HepG2 (cell line): ENCODE results near the gene PPP1R13L. TPM values are rescaled to one million over a fixed set of nuclear protein-coding genes. Genes with fewer than 3 reads are reported as not detected.

Experiments used
- ATAC-seq: fragments of 200-7000 bp; cut with Tn5 transposase; 3 replicates; pipeline ENCODE4 v1.9.1; 2020; ENCODE audit warnings: mild to moderate bottlenecking, moderate library complexity
- BruUV-seq: library from RNA; stranded (reverse); fragments of 400-500 nt; replicated peaks from 2 replicates; lab custom pipeline; 2021; lab: Mats Ljungman, UMichigan
- CTCF ChIA-PET: fragments of 300-600 bp; formaldehyde crosslinking; extraction: SDS; loops from one replicate; lab custom pipeline; 2021; ENCODE audit warnings: low total read pairs, inconsistent platforms, low intra/inter-chr PET ratio; lab: Yijun Ruan, JAX
- POLR2A ChIA-PET: fragments of 350-600 bp; sonication (Branson Sonifier 250); formaldehyde crosslinking; loops from one replicate; lab custom pipeline; 2020; ENCODE audit warnings: antibody characterized with exemption, inconsistent platforms; lab: Yijun Ruan, JAX
- DNase-seq: peaks from one replicate; pipeline ENCODE4 v3.0.0-alpha.2; 2015; ENCODE audit warnings: low spot score
- FAIRE-seq: peaks from 3 replicates; lab custom pipeline; 2011; peaks lifted over from hg19 to GRCh38; lab: Jason Lieb, UNC
- H2AFZ ChIP-seq: one replicate; pipeline ENCODE4 v1.6.1; 2011; ENCODE audit warnings: low read length, inconsistent platforms
- H3K27ac ChIP-seq: fragments of 300-600 bp; 3 replicates; pipeline ENCODE4 v1.8.0; 2011; ENCODE audit warnings: mixed run types, mild to moderate bottlenecking, mixed read lengths, low read length, inconsistent platforms; ENCODE audit not compliant: insufficient read depth; ENCODE audit errors: extremely low read length
- H3K27me3 ChIP-seq, 2 experiments: fragments of 200-600 bp in 1 of 2; 2 replicates in 1 of 2; 3 replicates in 1 of 2; pipeline versions ENCODE4 v1.6.0 to v1.8.0; 2011; ENCODE audit warnings: low read length in 2 of 2, mild to moderate bottlenecking in 2 of 2, moderate library complexity in 2 of 2, inconsistent platforms in 1 of 2; ENCODE audit not compliant: insufficient read depth in 2 of 2, control insufficient read depth in 1 of 2
- H3K36me3 ChIP-seq, 2 experiments: fragments of 200-600 bp in 1 of 2; replicated peaks in 1 of 2; 2 replicates in 1 of 2; 3 replicates in 1 of 2; pipeline versions ENCODE4 v1.5.1 to v1.8.0; 2011; ENCODE audit warnings: low read length in 2 of 2, inconsistent platforms in 1 of 2; ENCODE audit not compliant: insufficient read depth in 2 of 2, control insufficient read depth in 1 of 2
- H3K4me1 ChIP-seq: 2 replicates; pipeline ENCODE4 v1.5.1; 2012; ENCODE audit warnings: low read length, inconsistent platforms; ENCODE audit not compliant: insufficient read depth
- H3K4me2 ChIP-seq: 2 replicates; pipeline ENCODE4 v1.6.0; 2011; ENCODE audit warnings: low read depth, low read length, inconsistent platforms
- H3K4me3 ChIP-seq, 3 experiments: fragments of 200-600 bp in 1 of 3; sonication (generic), shearing (Covaris generic) in 1 of 3; replicated peaks in 1 of 3; 2 replicates each; pipeline ENCODE4 v1.5.1; 2011 to 2016; ENCODE audit warnings: low read length in 3 of 3, inconsistent platforms in 2 of 3, low read depth in 2 of 3, mild to moderate bottlenecking in 2 of 3, control low read depth in 1 of 3, mixed read lengths in 1 of 3; ENCODE audit not compliant: insufficient read depth in 1 of 3
- H3K79me2 ChIP-seq: one replicate; pipeline ENCODE4 v1.6.1; 2011; ENCODE audit warnings: low read length, inconsistent platforms; ENCODE audit not compliant: insufficient read depth
- H3K9ac ChIP-seq: 2 replicates; pipeline ENCODE4 v1.6.0; 2011; ENCODE audit warnings: mild to moderate bottlenecking, low read depth, low read length, inconsistent platforms; ENCODE audit not compliant: insufficient read depth
- H3K9me3 ChIP-seq: 2 replicates; pipeline ENCODE4 v1.5.1; 2012; ENCODE audit warnings: mild to moderate bottlenecking, low read length
- H4K20me1 ChIP-seq: 2 replicates; pipeline ENCODE4 v1.6.0; 2011; ENCODE audit warnings: inconsistent platforms, mild to moderate bottlenecking, low read length, moderate library complexity; ENCODE audit not compliant: insufficient read depth
- BORCS8-MEF2B ChIP-seq: sonication (generic); formaldehyde crosslinking; IDR thresholded peaks from 2 replicates; pipeline ENCODE4 v1.8.0; 2022; ENCODE audit warnings: mild to moderate bottlenecking, missing genetic modification reagents
- FOSL2 ChIP-seq: sonication (generic); formaldehyde crosslinking; IDR thresholded peaks from 2 replicates; pipeline ENCODE4 v1.4.0; 2020; ENCODE audit warnings: missing genetic modification reagents
- HOXA9 ChIP-seq: sonication (generic); formaldehyde crosslinking; IDR thresholded peaks from 2 replicates; pipeline ENCODE4 v1.8.1; 2022; ENCODE audit warnings: missing genetic modification reagents, mild to moderate bottlenecking, moderate library complexity, borderline replicate concordance
- NBN ChIP-seq: fragments of 450-650 bp; conservative IDR thresholded peaks from 2 replicates; pipeline ENCODE4 v1.6.1; 2017
- RNF2 ChIP-seq: fragments of 450-650 bp; conservative IDR thresholded peaks from 2 replicates; pipeline ENCODE4 v1.6.1; 2016; ENCODE audit warnings: low read depth
- SRY ChIP-seq: sonication (generic); formaldehyde crosslinking; IDR thresholded peaks from 2 replicates; pipeline ENCODE4 v1.8.0; 2022; ENCODE audit warnings: mild to moderate bottlenecking, missing genetic modification reagents
- ZNF225 ChIP-seq: sonication (generic); formaldehyde crosslinking; IDR thresholded peaks from 2 replicates; pipeline ENCODE4 v1.4.0; 2020; ENCODE audit warnings: mild to moderate bottlenecking, missing genetic modification reagents
- ZNF260 ChIP-seq: sonication (generic); formaldehyde crosslinking; IDR thresholded peaks from 2 replicates; pipeline ENCODE4 v1.4.0; 2020; ENCODE audit warnings: missing genetic modification reagents, low read depth, mild to moderate bottlenecking, borderline replicate concordance
- ZNF558 ChIP-seq: sonication (generic); formaldehyde crosslinking; IDR thresholded peaks from 2 replicates; pipeline ENCODE4 v1.9.0; 2022; ENCODE audit warnings: mild to moderate bottlenecking, missing genetic modification reagents, borderline replicate concordance
- ZNF713 ChIP-seq: sonication (generic); formaldehyde crosslinking; IDR thresholded peaks from 2 replicates; pipeline ENCODE4 v1.4.0; 2020; ENCODE audit warnings: mild to moderate bottlenecking, missing genetic modification reagents
- ZNF792 ChIP-seq: IDR thresholded peaks from 2 replicates; pipeline ENCODE4 v1.6.1; 2016
- ZNF83 ChIP-seq: sonication (generic); formaldehyde crosslinking; IDR thresholded peaks from 2 replicates; pipeline ENCODE4 v1.4.0; 2020; ENCODE audit warnings: missing genetic modification reagents, mild to moderate bottlenecking, borderline replicate concordance
- ZSCAN29 ChIP-seq: sonication (generic); formaldehyde crosslinking; conservative IDR thresholded peaks from 2 replicates; pipeline ENCODE4 v1.4.0; 2020; ENCODE audit warnings: mild to moderate bottlenecking, missing genetic modification reagents
- WGBS: methylation state at CpG from one replicate; pipeline ENCODE4 v1.1.6; 2017; ENCODE audit warnings: low lambda C conversion rate; 5-methylcytosine and 5-hydroxymethylcytosine counted together
- in situ Hi-C: cut with HindIII; loops from 2 replicates; pipeline ENCODE4 v1.10.0; 2017; ENCODE audit warnings: low pct_unique_long_range_greater_than_20kb; ENCODE audit not compliant: extremely low pct_ligation_motif_present
- intact Hi-C: fragments of 100-400 bp; cut with micrococcal nuclease; formaldehyde crosslinking; loops from one replicate; pipeline ENCODE4 v1.10.0; 2022; ENCODE audit not compliant: unreplicated experiment
- polyA plus RNA-seq, 8 experiments: library from polyadenylated mRNA; depleted of rRNA in 3 of 8; stranded (reverse) in 7 of 8; unstranded in 1 of 8; fragments of >200 nt; fragmentation: Illumina TruSeq in 4 of 8; extraction: Trizol in 4 of 8; gene quantifications; 2 replicates each; pipeline versions ENCODE4 v1.2.1 to v1.2.3, GENCODE V29; 2011 to 2016; ENCODE audit warnings: low read depth in 4 of 8, missing spikeins in 1 of 8, mixed read lengths in 1 of 8; ENCODE audit not compliant: insufficient read depth in 1 of 8
- total RNA-seq, 5 experiments: library from RNA; depleted of rRNA; stranded (reverse); fragments of >200 nt; fragmentation: Illumina TruSeq; extraction: Trizol; gene quantifications; 2 replicates each; pipeline ENCODE4 v1.2.3, GENCODE V29; 2016; ENCODE audit warnings: low read depth in 1 of 5
- TF ChIP-seq, protein P1 (sequence below): sonication (generic); formaldehyde crosslinking; IDR thresholded peaks from 2 replicates; pipeline ENCODE4 v1.4.0; 2020; ENCODE audit warnings: missing genetic modification reagents, mild to moderate bottlenecking, borderline replicate concordance
- TF ChIP-seq, protein P2 (sequence below), 2 experiments: fragments of 450-650 bp in 1 of 2; sonication (generic) in 1 of 2; formaldehyde crosslinking; IDR thresholded peaks; 2 replicates each; pipeline versions ENCODE4 v1.5.0 to v1.8.0; 2020 to 2022; ENCODE audit warnings: mild to moderate bottlenecking in 1 of 2, missing genetic modification reagents in 1 of 2
- TF ChIP-seq, protein P3 (sequence below): sonication (generic); formaldehyde crosslinking; IDR thresholded peaks from 2 replicates; pipeline ENCODE4 v1.4.0; 2020; ENCODE audit warnings: missing genetic modification reagents
- TF ChIP-seq, protein P4 (sequence below): sonication (generic); formaldehyde crosslinking; IDR thresholded peaks from 2 replicates; pipeline ENCODE4; 2020; ENCODE audit warnings: missing genetic modification reagents, mild to moderate bottlenecking, borderline replicate concordance

Gene PPP1R13L
- total and polyA plus RNA-seq, 2 of the 13 experiments (the other 11 are each of a cell fraction or from before 2014, with no cell fraction given), result 1.3 to 6.6 TPM

DNA sequence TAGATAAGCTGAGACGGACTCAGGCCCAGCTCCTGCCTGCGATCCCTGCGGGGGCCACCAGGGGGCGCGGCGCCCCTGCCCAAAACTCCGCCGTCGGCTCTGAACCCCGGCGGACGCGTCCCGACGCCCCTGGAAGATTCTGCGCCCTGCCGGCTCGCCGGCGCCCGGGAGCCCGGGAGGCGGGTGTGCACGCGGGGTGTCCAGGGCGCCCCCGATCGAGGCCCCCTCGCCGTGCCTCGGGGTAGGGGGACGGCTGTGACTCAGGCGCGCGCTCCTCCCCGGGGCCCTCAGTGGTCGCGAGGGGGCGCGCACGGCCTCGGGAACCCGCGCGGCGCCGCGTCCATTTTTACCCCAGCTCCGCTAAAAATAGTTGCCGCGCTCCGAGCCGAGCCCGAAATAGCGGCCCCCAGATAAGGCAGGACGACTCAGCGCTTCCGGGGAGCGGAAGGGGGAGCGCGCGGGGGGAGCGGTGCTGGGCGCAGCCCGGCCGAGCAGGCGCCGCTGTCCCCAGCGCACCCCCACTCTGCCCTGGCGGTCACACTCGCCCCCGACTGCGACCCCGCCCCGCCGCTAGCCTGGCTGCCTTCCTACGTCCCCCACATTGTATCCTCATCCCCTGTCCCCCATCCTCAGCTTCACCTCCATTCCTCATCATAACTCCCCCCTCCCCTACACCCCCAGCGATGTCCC, 34.8 kb upstream of the PPP1R13L start:
- DNase-seq (no peak), ATAC-seq (peak; percentile 35), FAIRE-seq (no peak)
- Histone ChIP-seq H3K4me3 (peak overlapping the region; percentile 68 to 84 (median 77); a peak in 5 of 6 replicates), H4K20me1 (no peaks in the 10 kb centered on the region), H3K27ac (peak overlapping the region; percentile 62), H3K9ac (peak overlapping the region; percentile 77), H3K36me3 (no peaks in the 10 kb centered on the region), H3K4me2 (peak overlapping the region; percentile 96), H3K79me2 (no peaks in the 10 kb centered on the region), H3K4me1 (peaks cover 52% of the 10 kb centered on the region), H2AFZ (no peak overlapping the region), H3K27me3 (no peaks in the 10 kb centered on the region), H3K9me3 (no peaks in the 10 kb centered on the region)
- WGBS, result 7% methylated on average over 17 of the region's 78 CpGs
- BruUV-seq, result no TSS peak
- intact Hi-C loops (loop anchor here (1.0 kb wide), 1 partner anchor 39 kb away; no protein-coding TSS in a partner anchor), in situ Hi-C loops (loop anchor here (5.0 kb wide), 1 partner anchor 38 kb away; no protein-coding TSS in a partner anchor)
- POLR2A ChIA-PET, result interaction anchor here (0.6 to 2.9 kb wide), 9 partner anchors 9 to 236 kb away, joined by 3 to 40 read pairs (median 5); partner anchors contain the start of gene FOSB
- CTCF ChIA-PET, result interaction anchor here (1.0 to 4.4 kb wide), 7 partner anchors 12 to 203 kb away, joined by 3 to 117 read pairs (median 5); no protein-coding TSS in a partner anchor
- no peak for TF ChIP-seq ZNF83 (CRISPR knock-in tag)
- TF ChIP-seq, protein P1, sequence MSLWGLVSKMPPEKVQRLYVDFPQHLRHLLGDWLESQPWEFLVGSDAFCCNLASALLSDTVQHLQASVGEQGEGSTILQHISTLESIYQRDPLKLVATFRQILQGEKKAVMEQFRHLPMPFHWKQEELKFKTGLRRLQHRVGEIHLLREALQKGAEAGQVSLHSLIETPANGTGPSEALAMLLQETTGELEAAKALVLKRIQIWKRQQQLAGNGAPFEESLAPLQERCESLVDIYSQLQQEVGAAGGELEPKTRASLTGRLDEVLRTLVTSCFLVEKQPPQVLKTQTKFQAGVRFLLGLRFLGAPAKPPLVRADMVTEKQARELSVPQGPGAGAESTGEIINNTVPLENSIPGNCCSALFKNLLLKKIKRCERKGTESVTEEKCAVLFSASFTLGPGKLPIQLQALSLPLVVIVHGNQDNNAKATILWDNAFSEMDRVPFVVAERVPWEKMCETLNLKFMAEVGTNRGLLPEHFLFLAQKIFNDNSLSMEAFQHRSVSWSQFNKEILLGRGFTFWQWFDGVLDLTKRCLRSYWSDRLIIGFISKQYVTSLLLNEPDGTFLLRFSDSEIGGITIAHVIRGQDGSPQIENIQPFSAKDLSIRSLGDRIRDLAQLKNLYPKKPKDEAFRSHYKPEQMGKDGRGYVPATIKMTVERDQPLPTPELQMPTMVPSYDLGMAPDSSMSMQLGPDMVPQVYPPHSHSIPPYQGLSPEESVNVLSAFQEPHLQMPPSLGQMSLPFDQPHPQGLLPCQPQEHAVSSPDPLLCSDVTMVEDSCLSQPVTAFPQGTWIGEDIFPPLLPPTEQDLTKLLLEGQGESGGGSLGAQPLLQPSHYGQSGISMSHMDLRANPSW, result no peak
- TF ChIP-seq ZNF792 (CRISPR knock-in tag), result no peak
- TF ChIP-seq, protein P2, sequence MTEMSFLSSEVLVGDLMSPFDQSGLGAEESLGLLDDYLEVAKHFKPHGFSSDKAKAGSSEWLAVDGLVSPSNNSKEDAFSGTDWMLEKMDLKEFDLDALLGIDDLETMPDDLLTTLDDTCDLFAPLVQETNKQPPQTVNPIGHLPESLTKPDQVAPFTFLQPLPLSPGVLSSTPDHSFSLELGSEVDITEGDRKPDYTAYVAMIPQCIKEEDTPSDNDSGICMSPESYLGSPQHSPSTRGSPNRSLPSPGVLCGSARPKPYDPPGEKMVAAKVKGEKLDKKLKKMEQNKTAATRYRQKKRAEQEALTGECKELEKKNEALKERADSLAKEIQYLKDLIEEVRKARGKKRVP (CRISPR knock-in tag; IDR thresholded peaks at IDR 0.05), result no peak
- TF ChIP-seq RNF2, result no peak
- TF ChIP-seq ZSCAN29 (CRISPR knock-in tag), result no peak
- TF ChIP-seq ZNF260 (CRISPR knock-in tag), result no peak
- TF ChIP-seq FOSL2 (CRISPR knock-in tag), result peak; percentile 54; the same call in 1 of the 2 replicates
- TF ChIP-seq ZNF225 (CRISPR knock-in tag), result no peak
- TF ChIP-seq HOXA9 (CRISPR knock-in tag), result no peak
- TF ChIP-seq ZNF558 (CRISPR knock-in tag), result no peak; the same call in 1 of the 2 replicates
- TF ChIP-seq BORCS8-MEF2B, result no peak
- TF ChIP-seq ZNF713 (CRISPR knock-in tag), result no peak
- TF ChIP-seq, protein P3, sequence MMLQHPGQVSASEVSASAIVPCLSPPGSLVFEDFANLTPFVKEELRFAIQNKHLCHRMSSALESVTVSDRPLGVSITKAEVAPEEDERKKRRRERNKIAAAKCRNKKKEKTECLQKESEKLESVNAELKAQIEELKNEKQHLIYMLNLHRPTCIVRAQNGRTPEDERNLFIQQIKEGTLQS (CRISPR knock-in tag), result no peak
- no peak for TF ChIP-seq SRY (CRISPR knock-in tag)
- TF ChIP-seq, protein P4, sequence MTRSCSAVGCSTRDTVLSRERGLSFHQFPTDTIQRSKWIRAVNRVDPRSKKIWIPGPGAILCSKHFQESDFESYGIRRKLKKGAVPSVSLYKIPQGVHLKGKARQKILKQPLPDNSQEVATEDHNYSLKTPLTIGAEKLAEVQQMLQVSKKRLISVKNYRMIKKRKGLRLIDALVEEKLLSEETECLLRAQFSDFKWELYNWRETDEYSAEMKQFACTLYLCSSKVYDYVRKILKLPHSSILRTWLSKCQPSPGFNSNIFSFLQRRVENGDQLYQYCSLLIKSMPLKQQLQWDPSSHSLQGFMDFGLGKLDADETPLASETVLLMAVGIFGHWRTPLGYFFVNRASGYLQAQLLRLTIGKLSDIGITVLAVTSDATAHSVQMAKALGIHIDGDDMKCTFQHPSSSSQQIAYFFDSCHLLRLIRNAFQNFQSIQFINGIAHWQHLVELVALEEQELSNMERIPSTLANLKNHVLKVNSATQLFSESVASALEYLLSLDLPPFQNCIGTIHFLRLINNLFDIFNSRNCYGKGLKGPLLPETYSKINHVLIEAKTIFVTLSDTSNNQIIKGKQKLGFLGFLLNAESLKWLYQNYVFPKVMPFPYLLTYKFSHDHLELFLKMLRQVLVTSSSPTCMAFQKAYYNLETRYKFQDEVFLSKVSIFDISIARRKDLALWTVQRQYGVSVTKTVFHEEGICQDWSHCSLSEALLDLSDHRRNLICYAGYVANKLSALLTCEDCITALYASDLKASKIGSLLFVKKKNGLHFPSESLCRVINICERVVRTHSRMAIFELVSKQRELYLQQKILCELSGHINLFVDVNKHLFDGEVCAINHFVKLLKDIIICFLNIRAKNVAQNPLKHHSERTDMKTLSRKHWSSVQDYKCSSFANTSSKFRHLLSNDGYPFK, result peak; percentile 4; the same call in 1 of the 2 replicates
- TF ChIP-seq NBN, result no peak
